GM12878 (cell line): ENCODE results near the gene CCDC112. TPM values are rescaled to one million over a fixed set of nuclear protein-coding genes. Genes with fewer than 3 reads are reported as not detected.

Experiments used
- ATAC-seq: fragments of 200-7000 bp; cut with Tn5 transposase; 3 replicates; pipeline ENCODE4 v1.9.1; 2020; ENCODE audit warnings: mild to moderate bottlenecking, moderate library complexity
- BruUV-seq: library from RNA; stranded (reverse); fragments of 400-500 nt; replicated peaks from 2 replicates; lab custom pipeline; 2021; lab: Mats Ljungman, UMichigan
- CTCF ChIA-PET: fragments of 300-600 bp; sonication (Branson Sonifier 250); formaldehyde crosslinking; extraction: SDS; loops from one replicate; lab custom pipeline; 2021; ENCODE audit warnings: inconsistent platforms; lab: Yijun Ruan, JAX
- POLR2A ChIA-PET: fragments of 350-600 bp; formaldehyde crosslinking; extraction: SDS; loops from one replicate; lab custom pipeline; 2021; ENCODE audit warnings: inconsistent platforms; lab: Charles Lee
- RAD21 ChIA-PET: fragments of 300-600 bp; sonication (Branson Sonifier 250); formaldehyde crosslinking; loops from one replicate; lab custom pipeline; 2023; ENCODE audit warnings: antibody characterized with exemption; ENCODE audit not compliant: unreplicated experiment; lab: Charles Lee
- SMC1A ChIA-PET: fragments of 300-600 bp; sonication (Branson Sonifier 250); formaldehyde crosslinking; loops from one replicate; lab custom pipeline; 2023; ENCODE audit not compliant: unreplicated experiment, uncharacterized antibody; lab: Charles Lee
- DNase-seq: peaks from one replicate; pipeline ENCODE4 v3.0.0-alpha.2; 2011; ENCODE audit warnings: low read depth, low spot score
- FAIRE-seq: peaks from 3 replicates; lab custom pipeline; 2011; peaks lifted over from hg19 to GRCh38; lab: Jason Lieb, UNC
- H2AFZ ChIP-seq: 2 replicates; pipeline ENCODE4 v1.6.0; 2011; ENCODE audit warnings: low read depth, low read length, control low read depth; ENCODE audit not compliant: control insufficient read depth
- H3K27ac ChIP-seq: 2 replicates; pipeline ENCODE4 v1.5.1; 2011; ENCODE audit warnings: control low read depth; ENCODE audit not compliant: control insufficient read depth, insufficient read depth
- H3K27me3 ChIP-seq, 2 experiments: replicated peaks in 1 of 2; 2 replicates each; pipeline versions ENCODE4 v1.6.0 to v1.6.1; 2011; ENCODE audit warnings: low read length in 1 of 2; ENCODE audit not compliant: control insufficient read depth in 2 of 2, insufficient read depth in 2 of 2
- H3K36me3 ChIP-seq, 2 experiments: 2 replicates each; pipeline ENCODE4 v1.5.1; 2011; ENCODE audit warnings: low read length in 1 of 2; ENCODE audit not compliant: control insufficient read depth in 2 of 2, insufficient read depth in 2 of 2
- H3K4me1 ChIP-seq: 2 replicates; pipeline ENCODE4 v1.6.1; 2011; ENCODE audit warnings: mild to moderate bottlenecking, low read length, moderate library complexity, mixed read lengths; ENCODE audit not compliant: control insufficient read depth, insufficient read depth
- H3K4me2 ChIP-seq: 2 replicates; pipeline ENCODE4 v1.6.0; 2011; ENCODE audit warnings: control low read depth; ENCODE audit not compliant: control insufficient read depth, insufficient read depth
- H3K4me3 ChIP-seq: fragments of 200-600 bp; sonication (generic); 2 replicates; pipeline ENCODE4 v1.5.1; 2016
- H3K79me2 ChIP-seq: 2 replicates; pipeline ENCODE4 v1.6.0; 2011; ENCODE audit warnings: low read length; ENCODE audit not compliant: control insufficient read depth, insufficient read depth
- H3K9ac ChIP-seq: 2 replicates; pipeline ENCODE4 v1.8.0; 2011; ENCODE audit warnings: low read length, control low read depth, mixed read lengths; ENCODE audit not compliant: control insufficient read depth, insufficient read depth
- H3K9me3 ChIP-seq: replicated peaks from 3 replicates; pipeline ENCODE4 v1.5.1; 2011; ENCODE audit warnings: mild to moderate bottlenecking, low read length; ENCODE audit not compliant: control insufficient read depth, insufficient read depth
- H4K20me1 ChIP-seq: 2 replicates; pipeline ENCODE4 v1.6.0; 2011; ENCODE audit not compliant: control insufficient read depth, insufficient read depth
- ASH2L ChIP-seq: fragments of 300-600, 200-600 bp; sonication (generic); IDR thresholded peaks from 2 replicates; pipeline ENCODE4 v1.6.1; 2017; ENCODE audit warnings: low read depth, mild to moderate bottlenecking, borderline replicate concordance
- ATF7 ChIP-seq: fragments of 450-650 bp; IDR thresholded peaks from 2 replicates; pipeline ENCODE4 v1.6.1; 2016; ENCODE audit warnings: low read depth, mild to moderate bottlenecking
- CBFB ChIP-seq: IDR thresholded peaks from 2 replicates; pipeline ENCODE4 v1.6.1; 2016; ENCODE audit warnings: antibody characterized with exemption, low read depth
- CBX5 ChIP-seq: sonication (generic); IDR thresholded peaks from 2 replicates; pipeline ENCODE4 v1.6.1; 2016; ENCODE audit warnings: low read depth, moderate library complexity, mild to moderate bottlenecking, inconsistent platforms
- JUND ChIP-seq: IDR thresholded peaks from 2 replicates; pipeline ENCODE4 v1.6.1; 2012; ENCODE audit warnings: low read depth, mild to moderate bottlenecking, low read length, improper control_type of control experiment, moderate library complexity
- PBX3 ChIP-seq: IDR thresholded peaks from 2 replicates; pipeline ENCODE4 v1.6.1; 2011; ENCODE audit warnings: mild to moderate bottlenecking, low read depth, low read length, moderate library complexity; ENCODE audit not compliant: insufficient replicate concordance
- PRDM15 ChIP-seq: fragments of 450-650 bp; formaldehyde crosslinking; IDR thresholded peaks from 2 replicates; pipeline ENCODE4 v1.4.0; 2020; ENCODE audit warnings: mild to moderate bottlenecking, moderate library complexity
- RBBP5 ChIP-seq: fragments of 200-600 bp; sonication (generic); conservative IDR thresholded peaks from 2 replicates; pipeline ENCODE4 v1.6.1; 2016
- SUZ12 ChIP-seq: fragments of 200-600 bp; sonication (generic); IDR thresholded peaks from one replicate; pipeline ENCODE4 v1.6.1; 2018; ENCODE audit warnings: antibody characterized with exemption, mild to moderate bottlenecking; ENCODE audit not compliant: unreplicated experiment
- TAF1 ChIP-seq: IDR thresholded peaks from 2 replicates; pipeline ENCODE4 v1.6.1; 2011; ENCODE audit warnings: mild to moderate bottlenecking, low read depth, low read length, borderline replicate concordance
- YBX1 ChIP-seq: fragments of 450-650 bp; IDR thresholded peaks from 2 replicates; pipeline ENCODE4 v1.6.1; 2016; ENCODE audit warnings: antibody characterized with exemption
- ZZZ3 ChIP-seq: IDR thresholded peaks from 2 replicates; pipeline ENCODE4 v1.6.1; 2011; ENCODE audit warnings: low read depth; ENCODE audit not compliant: control insufficient read depth, insufficient read length
- WGBS: methylation state at CpG from one replicate; pipeline ENCODE4 v1.1.6; 2016; ENCODE audit warnings: low lambda C conversion rate; ENCODE audit not compliant: insufficient replicate concordance, insufficient coverage; ENCODE audit errors: missing lambda C conversion rate; 5-methylcytosine and 5-hydroxymethylcytosine counted together
- in situ Hi-C: fragments of 300-500 bp; cut with MboI; formaldehyde crosslinking; loops from 9 replicates; pipeline ENCODE4 v1.14.3; 2018; ENCODE audit warnings: mixed read lengths
- intact Hi-C: fragments of 100-400 bp; cut with micrococcal nuclease; formaldehyde crosslinking; loops from one replicate; pipeline ENCODE4 v1.14.2; 2022; ENCODE audit not compliant: unreplicated experiment
- polyA plus RNA-seq, 11 experiments: library from polyadenylated mRNA; depleted of rRNA in 4 of 11; unstranded in 6 of 11; stranded (reverse) in 5 of 11; fragments of >200 nt; fragmentation: Nextera tagmentation in 4 of 11; fragmentation: Illumina TruSeq in 1 of 11; extraction: Ambion mirVana in 4 of 11; extraction: Trizol in 1 of 11; gene quantifications; 1 replicate in 1 of 11; 2 replicates in 10 of 11; pipeline versions ENCODE4 v1.2.1 to v1.2.3, GENCODE V29; 2011 to 2016; ENCODE audit warnings: inconsistent platforms in 2 of 11, missing spikeins in 2 of 11, low read depth in 1 of 11
- total RNA-seq, 4 experiments: library from RNA; depleted of rRNA in 3 of 4; stranded (reverse); fragments of >200 nt in 3 of 4; fragmentation: Illumina TruSeq in 1 of 4; extraction: Trizol in 1 of 4; gene quantifications; 2 replicates each; pipeline versions ENCODE4 v1.2.1 to v1.2.3, GENCODE V29; 2013 to 2021
- TF ChIP-seq, protein P1 (sequence below): fragments of 450-650 bp; IDR thresholded peaks from 2 replicates; pipeline ENCODE4 v1.6.1; 2018; ENCODE audit warnings: borderline replicate concordance, mild to moderate bottlenecking; ENCODE audit not compliant: partially characterized antibody
- TF ChIP-seq, protein P2 (sequence below): IDR thresholded peaks from 2 replicates; pipeline ENCODE4 v1.6.1; 2011; ENCODE audit warnings: low read depth, mild to moderate bottlenecking, low read length, moderate library complexity, borderline replicate concordance; ENCODE audit errors: extremely low read depth

The CCDC112 gene
- total and polyA plus RNA-seq, 10 of the 15 experiments (the other 5 are each of a cell fraction or from before 2014, with no cell fraction given): 0.12 to 2.0 (median 0.58) TPM

GRCh38 chr5:115320006-115320405, 23.6 kb upstream of the CCDC112 start:
- TF ChIP-seq YBX1 (no peak), PRDM15 (CRISPR knock-in tag) (no peak), ZZZ3 (no peak), PBX3 (no peak), ATF7 (no peak), CBFB (no peak), TAF1 (no peak), CBX5 (no peak), SUZ12 (no peak), ASH2L (no peak), RBBP5 (no peak), JUND (no peak)
- TF ChIP-seq, protein P1, sequence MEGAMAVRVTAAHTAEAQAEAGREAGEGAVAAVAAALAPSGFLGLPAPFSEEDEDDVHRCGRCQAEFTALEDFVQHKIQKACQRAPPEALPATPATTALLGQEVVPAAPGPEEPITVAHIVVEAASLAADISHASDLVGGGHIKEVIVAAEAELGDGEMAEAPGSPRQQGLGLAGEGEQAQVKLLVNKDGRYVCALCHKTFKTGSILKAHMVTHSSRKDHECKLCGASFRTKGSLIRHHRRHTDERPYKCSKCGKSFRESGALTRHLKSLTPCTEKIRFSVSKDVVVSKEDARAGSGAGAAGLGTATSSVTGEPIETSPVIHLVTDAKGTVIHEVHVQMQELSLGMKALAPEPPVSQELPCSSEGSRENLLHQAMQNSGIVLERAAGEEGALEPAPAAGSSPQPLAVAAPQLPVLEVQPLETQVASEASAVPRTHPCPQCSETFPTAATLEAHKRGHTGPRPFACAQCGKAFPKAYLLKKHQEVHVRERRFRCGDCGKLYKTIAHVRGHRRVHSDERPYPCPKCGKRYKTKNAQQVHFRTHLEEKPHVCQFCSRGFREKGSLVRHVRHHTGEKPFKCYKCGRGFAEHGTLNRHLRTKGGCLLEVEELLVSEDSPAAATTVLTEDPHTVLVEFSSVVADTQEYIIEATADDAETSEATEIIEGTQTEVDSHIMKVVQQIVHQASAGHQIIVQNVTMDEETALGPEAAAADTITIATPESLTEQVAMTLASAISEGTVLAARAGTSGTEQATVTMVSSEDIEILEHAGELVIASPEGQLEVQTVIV: no peak
- TF ChIP-seq, protein P2, sequence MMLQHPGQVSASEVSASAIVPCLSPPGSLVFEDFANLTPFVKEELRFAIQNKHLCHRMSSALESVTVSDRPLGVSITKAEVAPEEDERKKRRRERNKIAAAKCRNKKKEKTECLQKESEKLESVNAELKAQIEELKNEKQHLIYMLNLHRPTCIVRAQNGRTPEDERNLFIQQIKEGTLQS: no peak
- TF ChIP-seq, all 136 proteins: peak for 0
- 49% methylated on average over 3 of the region's 3 CpGs for WGBS
- no peak overlapping the region for H3K4me2 ChIP-seq
- no peak overlapping the region for H3K4me3 ChIP-seq
- no peaks in the 10 kb centered on the region for H4K20me1 ChIP-seq
- ChIA-PET SMC1A (interaction anchor here (0.7 to 2.7 kb wide), 6 partner anchors 10 to 254 kb away, joined by 3 to 18 read pairs (median 4); no protein-coding TSS in a partner anchor), RAD21 (interaction anchor here (1.0 to 1.6 kb wide), 2 partner anchors 11 kb away, joined by 3 read pairs; no protein-coding TSS in a partner anchor), CTCF (interaction anchor here (2.0 to 7.3 kb wide), 2 partner anchors 11 to 12 kb away, joined by 7 to 45 read pairs; no protein-coding TSS in a partner anchor), POLR2A (interaction anchor here (0.6 kb wide), 1 partner anchor 214 kb away, joined by 3 read pairs; no protein-coding TSS in a partner anchor)
- intact Hi-C loops (no loop called here), in situ Hi-C loops (no loop called here)
- no peaks in the 10 kb centered on the region for H3K4me1 ChIP-seq
- no peaks in the 10 kb centered on the region for H3K9me3 ChIP-seq
- H3K27me3 ChIP-seq: no peaks in the 10 kb centered on the region
- H3K27ac ChIP-seq: no peak overlapping the region
- BruUV-seq: no TSS peak
- H3K79me2 ChIP-seq: no peaks in the 10 kb centered on the region
- H3K9ac ChIP-seq: no peak overlapping the region
- H3K36me3 ChIP-seq: no peaks in the 10 kb centered on the region
- DNase-seq (no peak), FAIRE-seq (no peak), ATAC-seq (no peak)
- H2AFZ ChIP-seq: no peak overlapping the region
